Esophagus squamous epithelium (tissue), 5 donors: ENCODE results near the gene NCOR2. TPM values are rescaled to one million over a fixed set of nuclear protein-coding genes. Genes with fewer than 3 reads are reported as not detected.
A peak's percentile ranks its signal among the peaks of the same experiment; 100 is the strongest.

Experiments used
- DNase-seq: peaks from one replicate; lab custom pipeline; 2025; lab: John Stamatoyannopoulos, UW
- H3K27ac ChIP-seq, 4 donors: fragments of 200-600 bp; sonication (generic); one replicate each; pipeline ENCODE4 v1.5.1; 2016 to 2019; ENCODE audit warnings: mild to moderate bottlenecking in 1 of 4
- H3K27me3 ChIP-seq, 4 donors: fragments of 200-600 bp; sonication (generic); 1 replicate in 3 of 4; 2 replicates in 1 of 4; pipeline versions ENCODE4 v1.5.1 to v1.6.0; 2017 to 2021; ENCODE audit warnings: antibody characterized with exemption in 1 of 4
- H3K36me3 ChIP-seq, 3 donors: fragments of 200-600 bp; sonication (generic); one replicate each; pipeline ENCODE4 v1.5.1; 2016 to 2019
- H3K4me1 ChIP-seq, 3 donors: fragments of 200-600 bp; sonication (generic); one replicate each; pipeline ENCODE4 v1.5.1; 2017 to 2019
- H3K4me3 ChIP-seq, 4 donors: fragments of 200-600 bp; sonication (generic); 1 replicate in 3 of 4; 2 replicates in 1 of 4; pipeline ENCODE4 v1.5.1; 2016 to 2019; ENCODE audit warnings: mild to moderate bottlenecking in 2 of 4, moderate library complexity in 1 of 4
- H3K9me3 ChIP-seq, 3 donors: fragments of 200-600 bp; sonication (generic); one replicate each; pipeline ENCODE4 v1.5.1; 2016 to 2019
- CTCF ChIP-seq, 6 experiments: fragments of 450-650 bp in 4 of 6; fragments of 200-600 bp in 2 of 6; sonication (generic) in 2 of 6; IDR thresholded peaks; one replicate each; pipeline ENCODE4 v1.5.1; 2016 to 2019; ENCODE audit warnings: antibody characterized with exemption in 6 of 6, mild to moderate bottlenecking in 4 of 6, moderate library complexity in 4 of 6
- POLR2A ChIP-seq, 4 donors: fragments of 450-650 bp; IDR thresholded peaks; one replicate each; pipeline ENCODE4 v1.6.1; 2017; ENCODE audit warnings: antibody characterized with exemption in 4 of 4, mild to moderate bottlenecking in 4 of 4, moderate library complexity in 3 of 4
- WGBS, 2 donors: methylation state at CpG; one replicate each; pipeline ENCODE4 v1.1.5; 2018; 5-methylcytosine and 5-hydroxymethylcytosine counted together
- intact Hi-C: fragments of 100-400 bp; cut with DNase I; formaldehyde crosslinking; loops from one replicate; pipeline ENCODE4 v1.15.0; 2022
- total RNA-seq, 4 donors: library from RNA; depleted of rRNA; stranded (reverse); fragments of >200 nt; gene quantifications; one replicate each; pipeline ENCODE4 v1.1.0, GENCODE V29; 2016
- donor health status: DM: yes; HTN: yes; CAD: no.

NCOR2 gene
- total RNA-seq, 4 donors from 2014 or later: 17.7 to 84.1 (median 45.6) TPM

- Histone ChIP-seq H3K4me1 (peaks cover 40 to 100% (median 41%) of the 10 kb centered on the region in 3 donors), H3K9me3 (no peaks in the 10 kb centered on the region), H3K4me3 (no peak overlapping the region), H3K27me3 (no peaks in the 10 kb centered on the region), H3K27ac (peak overlapping the region; percentile 31 to 58 (median 46)), H3K36me3 (peaks cover 0 to 13% (median 5%) of the 10 kb centered on the region in 3 donors)
- no peak for DNase-seq
- TF ChIP-seq CTCF (IDR thresholded peaks at IDR 0.05) (no peak), POLR2A (IDR thresholded peaks at IDR 0.05) (no peak)
- 29 to 42% methylated on average over 10 to 11 of the region's 12 CpGs for WGBS, 2 donors
- intact Hi-C loops: no loop called here
Measured at GRCh38 chr12:124523071-124523470, 44.3 kb downstream of the NCOR2 start.

GRCh38 chr12:124520907-124521306 is 46.5 kb downstream of the NCOR2 start:
- Histone ChIP-seq H3K4me3 (no peak overlapping the region), H3K9me3 (no peaks in the 10 kb centered on the region), H3K36me3 (peaks cover 0 to 13% (median 0%) of the 10 kb centered on the region in 3 donors), H3K27ac (peak overlapping the region; percentile 88 to 98 (median 96)), H3K4me1 (peaks cover 57 to 100% (median 59%) of the 10 kb centered on the region in 3 donors), H3K27me3 (no peaks in the 10 kb centered on the region)
- intact Hi-C loops: no loop called here
- 59% methylated on average over 7 of the region's 10 CpGs; no CpG with 5 or more reads in 1 of the 2 donors for WGBS, 2 donors
- TF ChIP-seq POLR2A (IDR thresholded peaks at IDR 0.05): no peak
- no peak for TF ChIP-seq CTCF (IDR thresholded peaks at IDR 0.05)
- DNase-seq: no peak

GRCh38 chr12:124520265-124520701 is 47.1 kb downstream of the NCOR2 start:
- H3K4me3 ChIP-seq: no peak overlapping the region
- H3K27me3 ChIP-seq: no peaks in the 10 kb centered on the region
- peaks cover 58 to 100% (median 59%) of the 10 kb centered on the region in 3 donors for H3K4me1 ChIP-seq
- H3K27ac ChIP-seq: peak overlapping the region; percentile 88 to 98 (median 96)
- H3K36me3 ChIP-seq: peaks cover 0 to 13% (median 0%) of the 10 kb centered on the region in 3 donors
- WGBS, 2 donors: 28 to 31% methylated on average over 7 to 10 of the region's 14 CpGs
- intact Hi-C loops: no loop called here
- DNase-seq: no peak
- no peak for TF ChIP-seq POLR2A (IDR thresholded peaks at IDR 0.05)
- no peak for TF ChIP-seq CTCF (IDR thresholded peaks at IDR 0.05)
- H3K9me3 ChIP-seq: no peaks in the 10 kb centered on the region

- H3K9me3 ChIP-seq: no peaks in the 10 kb centered on the region
- intact Hi-C loops: no loop called here
- no peak overlapping the region for H3K4me3 ChIP-seq
- peaks cover 0 to 13% (median 0%) of the 10 kb centered on the region in 3 donors for H3K36me3 ChIP-seq
- H3K27ac ChIP-seq: peak overlapping the region; percentile 88 to 98 (median 96)
- TF ChIP-seq POLR2A (IDR thresholded peaks at IDR 0.05) (no peak), CTCF (IDR thresholded peaks at IDR 0.05) (no peak)
- H3K27me3 ChIP-seq: no peaks in the 10 kb centered on the region
- WGBS, 2 donors: 20 to 25% methylated on average over 1 to 8 of the region's 10 CpGs
- H3K4me1 ChIP-seq: peaks cover 58 to 100% (median 59%) of the 10 kb centered on the region in 3 donors
- no peak for DNase-seq
Measured at GRCh38 chr12:124519746-124520145, 47.7 kb downstream of the NCOR2 start.

GRCh38 chr12:124518051-124518932 is 49.1 kb downstream of the NCOR2 start:
- peak overlapping the region; percentile 88 to 98 (median 96) for H3K27ac ChIP-seq
- peak in 1 of 6 experiments; percentile 2 for TF ChIP-seq CTCF (IDR thresholded peaks at IDR 0.05)
- TF ChIP-seq POLR2A (IDR thresholded peaks at IDR 0.05): peak in 1 of 4 donors; percentile 21
- H3K27me3 ChIP-seq: no peaks in the 10 kb centered on the region
- H3K4me1 ChIP-seq: peaks cover 60 to 100% (median 66%) of the 10 kb centered on the region in 3 donors
- peak overlapping the region; percentile 45 to 70 (median 54) for H3K4me3 ChIP-seq
- intact Hi-C loops: no loop called here
- 8 to 15% methylated on average over 14 to 16 of the region's 51 CpGs for WGBS, 2 donors
- H3K9me3 ChIP-seq: no peaks in the 10 kb centered on the region
- DNase-seq: peak; percentile 40
- H3K36me3 ChIP-seq: peaks cover 0 to 13% (median 0%) of the 10 kb centered on the region in 3 donors
